AG04450 (cell line): ENCODE measurements around the gene NPR2. TPM values are rescaled to one million over a fixed set of nuclear protein-coding genes. Genes with fewer than 3 reads are reported as not detected.

Experiments
- CTCF ChIA-PET: fragments of 300-600, 350-600 bp; formaldehyde crosslinking; extraction: SDS; loops from one replicate; lab custom pipeline; 2022; ENCODE audit warnings: antibody characterized with exemption, inconsistent platforms; lab: Charles Lee
- POLR2A ChIA-PET: fragments of 350-600 bp; formaldehyde crosslinking; extraction: SDS; loops from one replicate; lab custom pipeline; 2021; ENCODE audit warnings: antibody characterized with exemption, inconsistent platforms; lab: Yijun Ruan, JAX
- DNase-seq: peaks from one replicate; pipeline ENCODE4 v3.0.0-alpha.2; 2011; ENCODE audit warnings: low read depth, low spot score
- H3K27ac ChIP-seq: one replicate; pipeline ENCODE4 v1.5.1; 2012; ENCODE audit warnings: low read depth, low read length, control low read depth
- H3K27me3 ChIP-seq: one replicate; pipeline ENCODE4 v1.6.0; 2012; ENCODE audit warnings: low read length; ENCODE audit not compliant: control insufficient read depth, insufficient read depth
- H3K4me3 ChIP-seq: 2 replicates; pipeline ENCODE4 v1.5.1; 2011; ENCODE audit warnings: mild to moderate bottlenecking, low read depth, low read length, control low read depth
- H3K9me3 ChIP-seq: 2 replicates; pipeline ENCODE4 v1.5.1; 2012; ENCODE audit warnings: low read length; ENCODE audit not compliant: control insufficient read depth, insufficient read depth
- polyA plus RNA-seq: library from polyadenylated mRNA; depleted of rRNA; stranded (reverse); fragments of >200 nt; gene quantifications from 2 replicates; pipeline ENCODE4 v1.2.3, GENCODE V29; 2011
- TF ChIP-seq, protein P1 (sequence below): IDR thresholded peaks from 2 replicates; pipeline ENCODE4 v1.5.1; 2011; ENCODE audit warnings: low read depth, low read length, control low read depth, inconsistent platforms

NPR2 gene
- polyA plus RNA-seq, 1 experiment: 31.9 TPM

DNA sequence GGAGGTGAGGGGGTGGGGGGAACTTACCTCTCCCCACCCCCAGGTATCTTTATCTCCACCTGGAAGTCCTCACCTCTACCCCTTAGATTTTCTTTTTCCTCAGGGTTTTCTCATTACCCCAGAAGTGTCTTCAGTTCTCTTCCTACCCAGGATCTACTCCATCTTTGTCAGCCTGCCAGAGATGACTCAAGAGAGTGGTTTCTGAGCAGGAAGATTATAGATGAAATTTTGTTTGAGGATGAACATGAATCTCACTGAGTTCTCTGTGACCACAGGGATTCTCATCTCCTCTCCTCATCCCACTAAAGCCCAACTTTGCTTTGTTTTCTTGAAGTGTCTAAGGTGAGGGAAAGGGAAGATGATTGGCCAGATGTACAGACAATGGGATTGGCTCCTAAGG lies 28.7 kb downstream of the NPR2 start:
- TF ChIP-seq, protein P1, sequence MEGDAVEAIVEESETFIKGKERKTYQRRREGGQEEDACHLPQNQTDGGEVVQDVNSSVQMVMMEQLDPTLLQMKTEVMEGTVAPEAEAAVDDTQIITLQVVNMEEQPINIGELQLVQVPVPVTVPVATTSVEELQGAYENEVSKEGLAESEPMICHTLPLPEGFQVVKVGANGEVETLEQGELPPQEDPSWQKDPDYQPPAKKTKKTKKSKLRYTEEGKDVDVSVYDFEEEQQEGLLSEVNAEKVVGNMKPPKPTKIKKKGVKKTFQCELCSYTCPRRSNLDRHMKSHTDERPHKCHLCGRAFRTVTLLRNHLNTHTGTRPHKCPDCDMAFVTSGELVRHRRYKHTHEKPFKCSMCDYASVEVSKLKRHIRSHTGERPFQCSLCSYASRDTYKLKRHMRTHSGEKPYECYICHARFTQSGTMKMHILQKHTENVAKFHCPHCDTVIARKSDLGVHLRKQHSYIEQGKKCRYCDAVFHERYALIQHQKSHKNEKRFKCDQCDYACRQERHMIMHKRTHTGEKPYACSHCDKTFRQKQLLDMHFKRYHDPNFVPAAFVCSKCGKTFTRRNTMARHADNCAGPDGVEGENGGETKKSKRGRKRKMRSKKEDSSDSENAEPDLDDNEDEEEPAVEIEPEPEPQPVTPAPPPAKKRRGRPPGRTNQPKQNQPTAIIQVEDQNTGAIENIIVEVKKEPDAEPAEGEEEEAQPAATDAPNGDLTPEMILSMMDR: no peak
- no peaks in the 10 kb centered on the region for H3K9me3 ChIP-seq
- H3K27ac ChIP-seq: no peak overlapping the region
- H3K4me3 ChIP-seq: no peak overlapping the region
- peaks cover 8% of the 10 kb centered on the region for H3K27me3 ChIP-seq
- CTCF ChIA-PET: interaction anchor here (1.2 kb wide), 1 partner anchor 30 kb away, joined by 7 read pairs; no protein-coding TSS in a partner anchor
- DNase-seq: no peak
- POLR2A ChIA-PET: no interaction called here

DNA sequence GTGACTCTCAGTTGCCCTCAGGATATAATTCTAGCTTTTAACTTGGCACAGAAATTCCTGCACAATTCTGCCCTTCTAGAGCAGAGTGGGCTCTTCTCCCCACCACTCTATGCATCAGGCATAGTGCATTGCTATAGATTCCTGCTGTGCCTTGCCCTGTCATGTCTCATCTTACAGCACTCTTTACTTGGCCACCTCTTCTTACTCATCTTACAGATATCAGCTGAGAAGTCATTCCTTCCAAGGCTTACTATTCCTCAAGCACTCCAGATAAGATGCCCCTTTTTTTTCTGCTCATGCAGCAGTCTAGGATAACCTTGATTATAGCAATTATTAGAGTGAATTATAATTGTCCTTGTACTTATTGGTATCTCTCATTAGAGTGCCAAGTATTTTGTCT lies 31.5 kb downstream of the NPR2 start:
- CTCF ChIA-PET: interaction anchor here (1.0 to 1.9 kb wide), 4 partner anchors 33 to 132 kb away, joined by 3 to 7 read pairs (median 5); no protein-coding TSS in a partner anchor
- TF ChIP-seq, protein P1: no peak
- no peak overlapping the region for H3K4me3 ChIP-seq
- POLR2A ChIA-PET: no interaction called here
- no peak overlapping the region for H3K27ac ChIP-seq
- H3K27me3 ChIP-seq: peaks cover 3% of the 10 kb centered on the region
- DNase-seq: no peak
- no peaks in the 10 kb centered on the region for H3K9me3 ChIP-seq

DNA sequence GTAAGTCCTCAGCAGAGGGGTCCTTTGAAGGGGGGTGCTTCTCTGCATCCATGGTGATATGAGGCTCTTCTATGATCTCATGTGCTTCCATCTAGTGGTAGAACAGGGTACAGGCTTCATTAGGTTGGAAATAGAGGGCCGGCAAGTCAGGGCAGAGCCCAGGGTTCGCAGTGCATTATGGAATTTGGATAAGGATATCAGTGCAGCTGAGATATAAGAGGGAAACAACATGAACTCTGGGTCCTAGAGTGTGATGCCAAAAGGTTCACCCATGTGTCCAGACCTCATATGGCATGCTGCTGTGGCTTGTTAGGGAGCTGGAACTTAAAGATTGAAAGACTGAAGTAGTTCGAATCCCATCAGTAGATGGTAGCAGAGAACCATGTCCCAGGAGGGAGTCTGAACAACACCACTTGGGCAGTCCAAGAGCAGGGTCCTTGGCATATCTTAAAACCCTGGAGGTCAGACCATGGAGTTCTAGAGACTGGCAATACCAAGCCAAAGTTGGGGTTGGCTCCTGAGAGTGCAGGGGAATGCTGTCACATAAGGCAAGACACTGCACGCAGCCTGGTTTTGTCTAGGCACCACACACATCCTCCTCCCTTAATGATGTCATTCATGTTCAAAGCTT lies 34.8 kb downstream of the NPR2 start:
- Histone ChIP-seq H3K27me3 (peaks cover 2% of the 10 kb centered on the region), H3K4me3 (no peak overlapping the region), H3K27ac (no peak overlapping the region), H3K9me3 (no peaks in the 10 kb centered on the region)
- ChIA-PET POLR2A (interaction anchor here (0.5 to 0.7 kb wide), 2 partner anchors 754 to 1615 kb away, joined by 3 to 5 read pairs; no protein-coding TSS in a partner anchor), CTCF (interaction anchor here (0.5 to 4.0 kb wide), 45 partner anchors 10 to 286 kb away, joined by 3 to 72 read pairs (median 4); partner anchors contain the start of genes HINT2, HRCT1 and SPAG8)
- DNase-seq: no peak
- TF ChIP-seq, protein P1: peak; percentile 85

DNA sequence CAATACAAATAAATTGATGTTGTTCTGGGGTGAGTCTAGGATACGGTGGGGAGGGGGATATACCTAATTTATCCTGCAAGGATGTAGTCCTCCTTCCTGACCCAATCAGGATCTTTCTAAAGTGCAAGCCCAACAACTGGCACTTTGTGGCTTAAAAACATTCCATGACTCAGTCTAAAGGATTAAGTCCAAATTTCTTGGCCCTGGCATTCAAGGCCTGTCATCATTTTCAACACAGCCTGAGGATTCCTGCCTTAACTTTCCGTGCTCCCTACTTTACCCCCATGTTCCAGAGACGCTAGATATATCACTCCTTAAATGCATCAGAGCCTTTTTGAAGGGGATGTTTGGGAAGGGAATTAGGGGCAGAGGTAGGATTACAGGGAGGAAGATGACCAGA lies 36.1 kb downstream of the NPR2 start:
- H3K27ac ChIP-seq: no peak overlapping the region

More for the DNA sequence above, 36.1 kb downstream of the NPR2 start:
- DNase-seq: no peak
- TF ChIP-seq, protein P1: no peak
- CTCF ChIA-PET: interaction anchor here (2.0 to 4.0 kb wide), 4 partner anchors 17 to 54 kb away, joined by 7 to 72 read pairs (median 41); no protein-coding TSS in a partner anchor
- POLR2A ChIA-PET: no interaction called here
- Histone ChIP-seq H3K27me3 (peaks cover 2% of the 10 kb centered on the region), H3K4me3 (no peak overlapping the region), H3K9me3 (no peaks in the 10 kb centered on the region)
